ENCODE results near the gene BUD23.
A peak's percentile ranks its signal among the peaks of the same experiment; 100 is the strongest.
"Not testable (repeated sequence)": the region's sequence is repeated elsewhere in the genome, so short reads cannot be mapped to it uniquely, and the experiment has no call there.

The BUD23 gene

GRCh38 chr7:73668886-73669230, 14.5 kb upstream of the BUD23 start:
- no peak for DNase-seq

GRCh38 chr7:73669288-73669701, 14.1 kb upstream of the BUD23 start:
- no peak for DNase-seq

GRCh38 chr7:73669858-73670385, 13.5 kb upstream of the BUD23 start:
- no peak for DNase-seq

- DNase-seq, result no peak
Measured at GRCh38 chr7:73671322-73671661, 12.1 kb upstream of the BUD23 start.

GRCh38 chr7:73671857-73672445, 11.4 kb upstream of the BUD23 start:
- no peak for DNase-seq

GRCh38 chr7:73674468-73675124, 8.8 kb upstream of the BUD23 start:
- DNase-seq, result no peak

- DNase-seq, result not testable (repeated sequence)
Measured at GRCh38 chr7:73676062-73676461, 7.3 kb upstream of the BUD23 start.

GRCh38 chr7:73678862-73679261, 4.5 kb upstream of the BUD23 start:
- DNase-seq, result no peak

GRCh38 chr7:73679709-73680108, 3.7 kb upstream of the BUD23 start:
- DNase-seq, result no peak

- no peak for DNase-seq
Measured at GRCh38 chr7:73680501-73680900, 2.9 kb upstream of the BUD23 start.

- DNase-seq, result no peak
Measured at GRCh38 chr7:73681031-73681430, 2.4 kb upstream of the BUD23 start.

- DNase-seq, result no peak
Measured at GRCh38 chr7:73682745-73683055, 697 bp upstream of the BUD23 start.

- no peak for DNase-seq
Measured at GRCh38 chr7:73683788-73684693, 644 bp downstream of the BUD23 start.

GRCh38 chr7:73685311-73685710, 1.9 kb downstream of the BUD23 start:
- DNase-seq, result no peak

- DNase-seq, result no peak
Measured at GRCh38 chr7:73688288-73688687, 4.9 kb downstream of the BUD23 start.

- no peak for DNase-seq
Measured at GRCh38 chr7:73690646-73691045, 7.2 kb downstream of the BUD23 start.

- DNase-seq, result no peak
Measured at GRCh38 chr7:73696372-73696771, 13.0 kb downstream of the BUD23 start.

GRCh38 chr7:73698410-73698809, 15.0 kb downstream of the BUD23 start:
- no peak for DNase-seq

GRCh38 chr7:73699370-73700068, 16.1 kb downstream of the BUD23 start:
- no peak for DNase-seq

- DNase-seq, result no peak
Measured at GRCh38 chr7:73700069-73700423, 16.6 kb downstream of the BUD23 start.

- DNase-seq, result no peak
Measured at GRCh38 chr7:73700581-73701134, 17.3 kb downstream of the BUD23 start.

GRCh38 chr7:73701357-73701995, 18.1 kb downstream of the BUD23 start:
- peak; percentile 42 for DNase-seq

GRCh38 chr7:73702226-73702625, 18.8 kb downstream of the BUD23 start:
- no peak for DNase-seq
